ENCODE results near the gene RFLNA. TPM values are rescaled to one million over a fixed set of nuclear protein-coding genes. Genes with fewer than 3 reads are reported as not detected.

The RFLNA gene
- total and polyA plus RNA-seq, 2 of the 4 experiments (the other 2 are of a cell fraction): not detected

GRCh38 chr12:124347335-124347734, 52.4 kb downstream of the RFLNA start:
- in situ Hi-C loops (cut with MboI; ENCODE audit: low sequenced_read_pairs): no loop called here
- H3K4me3 ChIP-seq (ENCODE audit: insufficient read depth, low read depth, low read length): no peak overlapping the region
- ATAC-seq (ENCODE audit: low read depth): no peak
- peaks cover 87% of the 10 kb centered on the region for H3K36me3 ChIP-seq (ENCODE audit: control insufficient read depth, insufficient read depth, low read length)
- no peak overlapping the region for H3K4ac ChIP-seq (ENCODE audit: low read depth, low read length)
- DNase-seq: no peak
- H3K27me3 ChIP-seq (ENCODE audit: control insufficient read depth, insufficient read depth, low read length): no peaks in the 10 kb centered on the region
- H3K9me3 ChIP-seq (ENCODE audit: control insufficient read depth, insufficient read depth, low read length): no peaks in the 10 kb centered on the region
- POLR2A ChIA-PET (ENCODE audit: unreplicated experiment): no interaction called here
- no peak overlapping the region for H2AFZ ChIP-seq (replicated peaks; ENCODE audit: low read length, poor library complexity)
- no peak overlapping the region for H2BK120ac ChIP-seq (ENCODE audit: low read depth, low read length)
- H3K4me1 ChIP-seq (ENCODE audit: control insufficient read depth, insufficient read depth, low read length): no peaks in the 10 kb centered on the region
- peaks cover 24% of the 10 kb centered on the region for H4K20me1 ChIP-seq (ENCODE audit: insufficient read depth, low read length)
- H3K56ac ChIP-seq (ENCODE audit: extremely low read depth, insufficient read depth, low read length): no peak overlapping the region
- H2BK20ac ChIP-seq (ENCODE audit: low read depth, low read length): no peak overlapping the region
- TF ChIP-seq, protein P1, sequence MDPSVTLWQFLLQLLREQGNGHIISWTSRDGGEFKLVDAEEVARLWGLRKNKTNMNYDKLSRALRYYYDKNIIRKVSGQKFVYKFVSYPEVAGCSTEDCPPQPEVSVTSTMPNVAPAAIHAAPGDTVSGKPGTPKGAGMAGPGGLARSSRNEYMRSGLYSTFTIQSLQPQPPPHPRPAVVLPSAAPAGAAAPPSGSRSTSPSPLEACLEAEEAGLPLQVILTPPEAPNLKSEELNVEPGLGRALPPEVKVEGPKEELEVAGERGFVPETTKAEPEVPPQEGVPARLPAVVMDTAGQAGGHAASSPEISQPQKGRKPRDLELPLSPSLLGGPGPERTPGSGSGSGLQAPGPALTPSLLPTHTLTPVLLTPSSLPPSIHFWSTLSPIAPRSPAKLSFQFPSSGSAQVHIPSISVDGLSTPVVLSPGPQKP (IDR thresholded peaks at IDR 0.05; ENCODE audit: borderline replicate concordance, low read depth, low read length): no peak
- no peak overlapping the region for H4K8ac ChIP-seq (ENCODE audit: low read depth in 2 of 2, low read length in 2 of 2)
- no peak overlapping the region for H3K23ac ChIP-seq (ENCODE audit: low read depth, low read length)
- no peak overlapping the region for H3K18ac ChIP-seq (ENCODE audit: low read depth, low read length)
- peak overlapping the region; percentile 5 for H2AK9ac ChIP-seq (replicated peaks; ENCODE audit: low read depth, low read length, poor library complexity)
- 100% methylated on average over 5 of the region's 9 CpGs; no CpG with 5 or more reads in 1 of the 2 experiments for WGBS, 2 experiments (ENCODE audit: extremely low coverage in 2 of 2, insufficient read length in 1 of 2)
- no TSS peak for BruUV-seq (replicated peaks)
- H4K91ac ChIP-seq (ENCODE audit: insufficient read depth, low read depth, low read length): no peak overlapping the region
- H3K9me1 ChIP-seq (ENCODE audit: insufficient read depth, low read length): no peaks in the 10 kb centered on the region
- H3K9ac ChIP-seq (ENCODE audit: low read depth, low read length): no peak overlapping the region
- no peak overlapping the region for H4K5ac ChIP-seq (ENCODE audit: low read depth, low read length)
- H3K14ac ChIP-seq (replicated peaks; ENCODE audit: low read depth, low read length): no peak overlapping the region
- dilution Hi-C loops (cut with HindIII; ENCODE audit: low sequenced_read_pairs, unreplicated experiment): no loop called here
- H2BK5ac ChIP-seq (ENCODE audit: low read depth, low read length, poor library complexity, severe bottlenecking): no peak overlapping the region
- no peak overlapping the region for H2BK15ac ChIP-seq (ENCODE audit: low read depth, low read length)
- H3K79me1 ChIP-seq (ENCODE audit: low read depth in 1 of 2, low read length in 2 of 2): peaks cover 36 to 54% of the 10 kb centered on the region in 2 experiments
- H3K4me2 ChIP-seq (ENCODE audit: low read depth, low read length): no peak overlapping the region
- H2AK5ac ChIP-seq (ENCODE audit: low read depth, low read length): no peak overlapping the region
- H3K27ac ChIP-seq (ENCODE audit: insufficient read depth, low read length): no peak overlapping the region
- intact Hi-C loops (cut with micrococcal nuclease): no loop called here
- CTCF ChIA-PET: no interaction called here

All from IMR-90 (cell line).